ENCODE data around the gene C2orf72.

DNA sequence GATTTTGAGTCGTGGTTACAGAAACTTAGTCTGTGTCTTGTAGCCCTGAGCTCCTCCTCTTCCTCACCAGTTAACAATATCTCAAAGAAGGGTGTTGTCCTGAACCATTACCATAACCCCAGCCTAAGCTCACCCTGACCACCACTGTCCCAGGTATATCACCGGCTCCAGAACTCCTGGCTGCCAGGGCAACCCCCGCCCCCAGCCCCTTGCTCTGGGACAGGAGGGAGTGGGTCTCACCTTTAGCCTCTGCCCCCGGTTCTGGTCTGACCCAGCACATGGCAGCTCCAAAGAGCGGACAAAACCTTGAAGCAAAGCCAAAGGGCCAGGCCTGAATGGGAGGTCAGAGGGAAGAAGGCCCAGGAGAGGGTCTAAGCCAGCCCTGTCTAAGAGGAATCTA lies 13.8 kb downstream of the C2orf72 start:
- TF ChIP-seq, protein P1, sequence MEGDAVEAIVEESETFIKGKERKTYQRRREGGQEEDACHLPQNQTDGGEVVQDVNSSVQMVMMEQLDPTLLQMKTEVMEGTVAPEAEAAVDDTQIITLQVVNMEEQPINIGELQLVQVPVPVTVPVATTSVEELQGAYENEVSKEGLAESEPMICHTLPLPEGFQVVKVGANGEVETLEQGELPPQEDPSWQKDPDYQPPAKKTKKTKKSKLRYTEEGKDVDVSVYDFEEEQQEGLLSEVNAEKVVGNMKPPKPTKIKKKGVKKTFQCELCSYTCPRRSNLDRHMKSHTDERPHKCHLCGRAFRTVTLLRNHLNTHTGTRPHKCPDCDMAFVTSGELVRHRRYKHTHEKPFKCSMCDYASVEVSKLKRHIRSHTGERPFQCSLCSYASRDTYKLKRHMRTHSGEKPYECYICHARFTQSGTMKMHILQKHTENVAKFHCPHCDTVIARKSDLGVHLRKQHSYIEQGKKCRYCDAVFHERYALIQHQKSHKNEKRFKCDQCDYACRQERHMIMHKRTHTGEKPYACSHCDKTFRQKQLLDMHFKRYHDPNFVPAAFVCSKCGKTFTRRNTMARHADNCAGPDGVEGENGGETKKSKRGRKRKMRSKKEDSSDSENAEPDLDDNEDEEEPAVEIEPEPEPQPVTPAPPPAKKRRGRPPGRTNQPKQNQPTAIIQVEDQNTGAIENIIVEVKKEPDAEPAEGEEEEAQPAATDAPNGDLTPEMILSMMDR (conservative IDR thresholded peaks at IDR 0.05; ENCODE audit: low read length) = no peak
- TF ChIP-seq EZH2phosphoT487 (IDR thresholded peaks at IDR 0.05; ENCODE audit: borderline replicate concordance) = no peak
